ENCODE measurements around the gene EDEM3.
A peak's percentile ranks its signal among the peaks of the same experiment; 100 is the strongest.

The EDEM3 gene

DNA sequence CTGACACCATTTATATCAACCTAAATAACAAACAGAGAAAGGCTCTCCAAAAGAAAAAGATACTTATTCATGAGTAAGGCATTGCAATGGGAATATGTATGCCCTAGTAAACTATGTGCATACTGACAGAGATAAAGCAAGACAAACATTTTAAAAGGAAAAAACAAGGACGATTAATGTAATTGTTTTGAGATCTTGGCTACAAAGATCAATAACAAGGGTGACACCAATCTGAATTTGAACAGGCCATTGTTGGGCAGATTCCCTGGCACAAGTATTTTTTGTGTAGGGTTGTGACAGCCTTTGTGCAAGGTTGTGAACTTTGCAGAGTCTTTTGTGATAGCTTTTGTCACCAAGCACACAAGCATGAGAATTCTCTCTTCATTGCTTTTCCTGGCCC lies 85.3 kb downstream of the EDEM3 start:
- no peak for DNase-seq (ENCODE audit: low spot score)
- TF ChIP-seq, protein P1, sequence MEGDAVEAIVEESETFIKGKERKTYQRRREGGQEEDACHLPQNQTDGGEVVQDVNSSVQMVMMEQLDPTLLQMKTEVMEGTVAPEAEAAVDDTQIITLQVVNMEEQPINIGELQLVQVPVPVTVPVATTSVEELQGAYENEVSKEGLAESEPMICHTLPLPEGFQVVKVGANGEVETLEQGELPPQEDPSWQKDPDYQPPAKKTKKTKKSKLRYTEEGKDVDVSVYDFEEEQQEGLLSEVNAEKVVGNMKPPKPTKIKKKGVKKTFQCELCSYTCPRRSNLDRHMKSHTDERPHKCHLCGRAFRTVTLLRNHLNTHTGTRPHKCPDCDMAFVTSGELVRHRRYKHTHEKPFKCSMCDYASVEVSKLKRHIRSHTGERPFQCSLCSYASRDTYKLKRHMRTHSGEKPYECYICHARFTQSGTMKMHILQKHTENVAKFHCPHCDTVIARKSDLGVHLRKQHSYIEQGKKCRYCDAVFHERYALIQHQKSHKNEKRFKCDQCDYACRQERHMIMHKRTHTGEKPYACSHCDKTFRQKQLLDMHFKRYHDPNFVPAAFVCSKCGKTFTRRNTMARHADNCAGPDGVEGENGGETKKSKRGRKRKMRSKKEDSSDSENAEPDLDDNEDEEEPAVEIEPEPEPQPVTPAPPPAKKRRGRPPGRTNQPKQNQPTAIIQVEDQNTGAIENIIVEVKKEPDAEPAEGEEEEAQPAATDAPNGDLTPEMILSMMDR (IDR thresholded peaks at IDR 0.05; ENCODE audit: extremely low read depth, missing control alignments): no peak

DNA sequence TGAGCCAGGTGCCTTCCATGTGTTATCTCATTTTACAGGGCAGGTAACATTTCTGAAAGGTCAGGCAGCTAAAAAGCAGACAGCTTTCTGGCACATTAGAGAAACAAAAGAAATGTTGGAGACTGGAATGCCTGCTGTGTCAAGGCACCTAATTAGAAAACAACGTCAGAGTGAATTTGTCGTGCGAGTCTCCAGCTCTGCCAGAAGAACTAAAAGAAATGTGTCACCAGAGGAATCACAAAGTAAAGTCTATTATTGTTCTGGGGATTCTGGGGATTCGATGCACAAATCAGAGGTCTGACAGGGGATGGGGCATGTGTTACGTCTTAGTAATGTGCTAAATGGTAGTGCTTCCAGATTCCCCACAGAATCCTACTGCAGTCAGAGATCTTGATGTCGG lies 89.3 kb downstream of the EDEM3 start:
- no peak for DNase-seq (ENCODE audit: low spot score)

DNA sequence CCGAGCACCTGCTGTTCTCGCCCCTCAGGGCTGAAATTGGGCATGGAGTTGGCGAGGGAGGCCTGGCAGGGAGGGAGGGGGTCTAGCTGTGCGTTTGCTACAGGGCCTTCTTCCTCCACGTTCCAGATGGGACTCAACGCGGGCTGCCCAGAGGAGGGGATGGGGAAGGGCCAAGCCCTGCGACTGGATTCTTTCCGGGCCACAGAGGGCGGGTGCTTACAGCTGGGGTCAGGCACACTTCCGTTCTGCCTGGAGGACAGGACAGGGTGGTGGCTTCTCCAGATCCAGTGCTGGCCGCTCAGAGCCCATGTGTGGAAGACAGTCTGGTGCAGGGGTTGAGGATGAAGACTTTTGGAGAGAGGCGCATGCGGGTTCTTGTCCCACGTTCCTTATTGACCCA lies 90.0 kb downstream of the EDEM3 start:
- DNase-seq (ENCODE audit: low spot score): no peak
- TF ChIP-seq, protein P1 (IDR thresholded peaks at IDR 0.05; ENCODE audit: extremely low read depth, missing control alignments): no peak

More for the DNA sequence above, 89.3 kb downstream of the EDEM3 start:
- TF ChIP-seq, protein P1 (IDR thresholded peaks at IDR 0.05; ENCODE audit: extremely low read depth, missing control alignments): no peak

DNA sequence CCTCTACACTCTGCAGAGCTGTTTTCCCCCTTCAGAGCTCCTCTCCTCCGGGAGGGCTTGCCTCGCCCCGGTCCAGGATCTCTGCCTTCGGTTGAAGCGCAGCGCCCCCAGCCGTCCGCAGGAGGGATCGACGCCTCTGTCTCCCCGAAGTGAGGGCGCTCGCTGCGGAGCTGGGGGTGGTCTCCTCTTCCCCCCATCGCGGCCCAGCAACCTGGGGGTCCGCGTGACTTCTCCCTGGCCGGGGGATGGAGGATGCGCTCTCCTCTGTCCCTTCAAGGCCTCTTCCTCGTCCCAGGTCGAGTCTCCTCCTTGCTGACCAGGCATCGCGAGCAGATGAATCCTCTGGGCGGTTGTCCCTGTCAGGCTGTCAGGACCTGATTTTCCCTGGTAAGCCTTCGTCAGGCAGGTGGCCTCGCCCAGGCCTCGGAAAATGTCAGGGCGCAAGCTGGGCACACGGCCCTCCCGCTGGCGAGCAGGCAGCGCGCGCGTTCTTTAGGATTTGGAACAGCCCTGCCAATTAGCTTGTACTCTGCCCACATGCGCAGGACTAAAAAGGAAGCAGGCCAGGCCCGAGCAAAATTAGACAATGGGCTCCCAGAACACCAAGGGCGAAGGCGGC lies 90.5 kb downstream of the EDEM3 start:
- DNase-seq (ENCODE audit: low spot score): peak; percentile 73
- TF ChIP-seq, protein P1 (IDR thresholded peaks at IDR 0.05; ENCODE audit: extremely low read depth, missing control alignments): peak; percentile 86

DNA sequence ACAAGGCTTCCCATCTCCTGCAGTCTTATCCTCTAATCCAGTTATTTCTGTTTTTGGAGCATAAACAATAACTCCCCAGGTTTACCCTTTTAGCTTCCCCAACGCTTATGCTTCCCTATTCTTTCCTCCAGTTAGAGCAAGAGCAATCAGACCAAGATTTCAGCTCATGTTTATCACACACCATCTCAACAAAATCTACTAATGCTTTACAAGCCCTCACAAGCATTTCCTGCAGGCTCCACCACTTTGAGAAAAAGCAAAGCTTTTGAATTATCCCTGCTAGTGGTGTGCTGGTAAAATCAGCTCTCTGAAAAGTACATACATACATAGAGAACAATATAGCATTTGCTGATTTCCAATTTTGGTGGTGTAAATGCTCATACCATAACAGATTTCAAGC lies 92.9 kb downstream of the EDEM3 start:
- DNase-seq (ENCODE audit: low spot score): no peak
- TF ChIP-seq, protein P1 (IDR thresholded peaks at IDR 0.05; ENCODE audit: extremely low read depth, missing control alignments): no peak

DNA sequence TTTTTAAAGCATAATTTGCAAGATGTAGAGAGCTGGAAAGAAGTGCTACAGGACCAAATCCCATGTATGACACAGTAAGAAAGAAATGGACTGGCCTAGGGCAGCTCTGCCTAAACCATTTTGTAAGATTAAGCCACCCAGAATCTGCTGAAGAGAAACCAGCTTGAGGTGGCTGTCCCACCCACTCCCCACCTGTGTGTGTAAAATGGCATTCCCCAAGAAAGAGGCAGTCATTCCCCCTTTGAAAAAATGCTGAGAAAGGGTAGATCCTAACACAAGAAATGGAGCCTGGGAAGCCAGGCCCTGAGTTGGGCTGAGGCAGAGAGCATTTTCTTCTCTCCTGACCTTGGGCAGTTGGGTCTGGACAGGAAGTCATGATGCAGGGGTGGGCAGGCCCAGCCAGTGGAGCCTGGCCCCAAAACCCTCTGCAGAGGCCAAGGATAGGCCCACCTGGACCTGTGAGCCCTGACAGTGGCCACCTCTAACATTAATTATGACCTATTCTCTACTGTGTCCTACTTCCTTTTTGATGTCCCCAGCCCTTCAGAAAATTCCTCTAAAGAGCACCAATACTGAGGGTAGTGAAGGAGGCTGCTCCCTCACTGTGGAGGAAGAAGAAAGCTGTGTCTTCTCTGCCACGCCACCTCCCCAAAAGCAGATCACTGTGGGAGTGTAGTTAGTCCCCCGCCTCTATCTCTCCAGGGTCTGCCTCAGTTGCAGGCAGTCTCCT lies 94.0 kb downstream of the EDEM3 start:
- no peak for DNase-seq (ENCODE audit: low spot score)
- TF ChIP-seq, protein P1 (IDR thresholded peaks at IDR 0.05; ENCODE audit: extremely low read depth, missing control alignments): no peak

DNA sequence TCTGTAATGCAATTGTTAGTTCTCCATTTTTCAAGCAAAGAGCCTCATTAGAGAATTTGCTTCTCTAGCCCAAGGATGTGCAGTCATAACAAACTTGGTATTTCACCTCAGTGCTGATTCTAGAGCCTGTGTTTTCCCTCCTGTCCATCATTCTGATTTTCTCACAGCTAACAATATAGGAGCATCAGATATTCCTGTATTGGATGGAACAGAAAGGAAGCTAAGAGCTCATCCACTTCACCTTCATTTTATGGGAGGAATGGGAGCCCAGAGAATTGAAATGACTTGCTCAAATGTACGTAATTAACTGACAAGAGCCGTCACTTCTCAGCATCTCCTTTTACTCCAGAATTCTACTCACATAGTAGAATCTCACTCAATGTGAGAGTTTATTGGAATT lies 96.6 kb downstream of the EDEM3 start:
- no peak for DNase-seq (ENCODE audit: low spot score)
- TF ChIP-seq, protein P1 (IDR thresholded peaks at IDR 0.05; ENCODE audit: extremely low read depth, missing control alignments): no peak
